Psoas muscle (tissue), 8 donors: ENCODE results near the gene TFR2. TPM values are rescaled to one million over a fixed set of nuclear protein-coding genes. Genes with fewer than 3 reads are reported as not detected.
"Not testable (repeated sequence)": the region's sequence is repeated elsewhere in the genome, so short reads cannot be mapped to it uniquely, and the experiment has no call there.

Experiments used
- ATAC-seq, 4 donors: fragments of 200-7000 bp; cut with Tn5 transposase; one replicate each; pipeline ENCODE4 v1.9.1; 2020; ENCODE audit warnings: moderate library complexity in 3 of 4, mild to moderate bottlenecking in 2 of 4
- DNase-seq, 2 donors: peaks; one replicate each; pipeline ENCODE4 v3.0.0-alpha.2; 2020
- H3K27ac ChIP-seq: fragments of 200-600 bp; one replicate; pipeline ENCODE4 v1.8.0; 2022
- H3K27me3 ChIP-seq, 3 donors: fragments of 200-600 bp in 1 of 3; one replicate each; pipeline versions ENCODE4 v1.6.1 to v1.8.0; 2013 to 2022; ENCODE audit warnings: low read length in 2 of 3, mild to moderate bottlenecking in 2 of 3, moderate library complexity in 1 of 3; ENCODE audit not compliant: insufficient read depth in 3 of 3
- H3K36me3 ChIP-seq, 2 donors: fragments of 200-600 bp in 1 of 2; one replicate each; pipeline versions ENCODE4 v1.6.1 to v1.8.0; 2013 to 2022; ENCODE audit warnings: low read depth in 1 of 2, mild to moderate bottlenecking in 1 of 2, moderate library complexity in 1 of 2; ENCODE audit not compliant: insufficient read depth in 1 of 2
- H3K4me1 ChIP-seq: fragments of 200-600 bp; one replicate; pipeline ENCODE4 v1.8.0; 2022
- H3K4me3 ChIP-seq: fragments of 200-600 bp; one replicate; pipeline ENCODE4 v1.8.0; 2022; ENCODE audit warnings: mild to moderate bottlenecking
- H3K9me3 ChIP-seq: fragments of 200-600 bp; one replicate; pipeline ENCODE4 v1.8.0; 2022
- WGBS, 3 donors: extraction: QIAGEN DNeasy Blood & Tissue Kit; methylation state at CpG; one replicate each; pipeline versions ENCODE4 v1.1.6 to v1.1.7; 2013; 5-methylcytosine and 5-hydroxymethylcytosine counted together
- intact Hi-C, 2 donors: fragments of 100-400 bp; cut with DNase I; formaldehyde crosslinking; loops; one replicate each; pipeline versions ENCODE4 v1.11.0 to v1.14.2; 2022
- polyA plus RNA-seq, 3 donors: library from polyadenylated mRNA; stranded (reverse); fragments of 200-250 nt; gene quantifications; one replicate each; pipeline ENCODE4 v1.2.3, GENCODE V29; 2013
- total RNA-seq, 4 donors: library from RNA; stranded (reverse); fragmentation: NEBNext Ultra II Directional in 2 of 4; extraction: Animal tissue kit (Norgen Biotek cat#: 25700) in 2 of 4; gene quantifications; one replicate each; pipeline versions ENCODE4 v1.2.1 to v1.2.4, GENCODE V29; 2021 to 2023
- TF ChIP-seq, protein P1 (sequence below): fragments of 200-600 bp; IDR thresholded peaks from one replicate; pipeline ENCODE4 v1.8.0; 2022; ENCODE audit warnings: antibody characterized with exemption
- donor health status: healthy with polysubstance abuse.
- donor health status: DM: no; HTN: no; CAD: no; lungs with moderate emphysema.
- donor health status: Bipolar disorder and iron deficiency.
- donor health status: healthy.
- donor health status: DM: yes; HTN: yes; CAD: no.
- donor health status: DM: no; HTN: no; CAD: no.
- donor health status: DM: no; HTN: no; CAD: no.
- donor health status: DM: yes; HTN: yes; CAD: no.

The TFR2 gene
- total and polyA plus RNA-seq, 7 donors = 0.04 to 0.36 TPM; not detected in 5

DNA sequence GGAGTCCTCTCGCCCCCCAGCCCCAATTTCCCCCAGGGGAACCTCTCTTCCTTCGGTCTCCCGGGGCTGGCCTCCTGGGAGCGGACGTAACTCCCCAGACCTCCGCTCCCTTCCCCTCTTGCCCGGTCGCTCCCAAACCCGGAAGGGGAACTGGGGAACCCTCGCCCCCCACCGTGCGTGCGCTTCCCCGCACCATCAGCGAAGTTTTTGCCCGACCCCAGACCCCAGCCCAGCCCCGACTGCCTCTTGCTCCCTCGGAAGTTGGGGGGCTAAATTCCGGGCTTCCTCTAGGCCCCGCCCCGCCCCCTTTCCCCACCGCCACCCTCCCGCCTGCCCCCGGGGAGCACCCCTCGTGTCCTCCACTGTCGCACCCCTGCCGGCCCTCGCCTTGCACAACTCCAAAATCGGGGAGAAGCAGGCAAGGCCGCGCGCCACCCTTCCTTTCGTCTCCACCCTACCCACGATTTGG lies 32.6 kb upstream of the TFR2 start:
- TF ChIP-seq, protein P1, sequence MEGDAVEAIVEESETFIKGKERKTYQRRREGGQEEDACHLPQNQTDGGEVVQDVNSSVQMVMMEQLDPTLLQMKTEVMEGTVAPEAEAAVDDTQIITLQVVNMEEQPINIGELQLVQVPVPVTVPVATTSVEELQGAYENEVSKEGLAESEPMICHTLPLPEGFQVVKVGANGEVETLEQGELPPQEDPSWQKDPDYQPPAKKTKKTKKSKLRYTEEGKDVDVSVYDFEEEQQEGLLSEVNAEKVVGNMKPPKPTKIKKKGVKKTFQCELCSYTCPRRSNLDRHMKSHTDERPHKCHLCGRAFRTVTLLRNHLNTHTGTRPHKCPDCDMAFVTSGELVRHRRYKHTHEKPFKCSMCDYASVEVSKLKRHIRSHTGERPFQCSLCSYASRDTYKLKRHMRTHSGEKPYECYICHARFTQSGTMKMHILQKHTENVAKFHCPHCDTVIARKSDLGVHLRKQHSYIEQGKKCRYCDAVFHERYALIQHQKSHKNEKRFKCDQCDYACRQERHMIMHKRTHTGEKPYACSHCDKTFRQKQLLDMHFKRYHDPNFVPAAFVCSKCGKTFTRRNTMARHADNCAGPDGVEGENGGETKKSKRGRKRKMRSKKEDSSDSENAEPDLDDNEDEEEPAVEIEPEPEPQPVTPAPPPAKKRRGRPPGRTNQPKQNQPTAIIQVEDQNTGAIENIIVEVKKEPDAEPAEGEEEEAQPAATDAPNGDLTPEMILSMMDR = no peak
- peaks cover 0 to 28% of the 10 kb centered on the region in 2 donors for H3K36me3 ChIP-seq
- H3K27me3 ChIP-seq = no peaks in the 10 kb centered on the region
- no peaks in the 10 kb centered on the region for H3K4me1 ChIP-seq
- ATAC-seq = peak in 3 of 4 donors; percentile 5 to 21 (median 7)
- intact Hi-C loops = loop anchor here (1.0 to 5.0 kb wide), 4 partner anchors 19 to 90 kb away; partner anchors contain the start of gene MOSPD3 (in 2 of the 2)
- H3K4me3 ChIP-seq = peak overlapping the region; percentile 92
- H3K9me3 ChIP-seq = no peaks in the 10 kb centered on the region
- DNase-seq = peak; percentile 66 to 84
- WGBS, 3 donors = 0 to 2% (median 0%) methylated on average over 16 to 34 of the region's 34 CpGs
- peak overlapping the region; percentile 97 for H3K27ac ChIP-seq

DNA sequence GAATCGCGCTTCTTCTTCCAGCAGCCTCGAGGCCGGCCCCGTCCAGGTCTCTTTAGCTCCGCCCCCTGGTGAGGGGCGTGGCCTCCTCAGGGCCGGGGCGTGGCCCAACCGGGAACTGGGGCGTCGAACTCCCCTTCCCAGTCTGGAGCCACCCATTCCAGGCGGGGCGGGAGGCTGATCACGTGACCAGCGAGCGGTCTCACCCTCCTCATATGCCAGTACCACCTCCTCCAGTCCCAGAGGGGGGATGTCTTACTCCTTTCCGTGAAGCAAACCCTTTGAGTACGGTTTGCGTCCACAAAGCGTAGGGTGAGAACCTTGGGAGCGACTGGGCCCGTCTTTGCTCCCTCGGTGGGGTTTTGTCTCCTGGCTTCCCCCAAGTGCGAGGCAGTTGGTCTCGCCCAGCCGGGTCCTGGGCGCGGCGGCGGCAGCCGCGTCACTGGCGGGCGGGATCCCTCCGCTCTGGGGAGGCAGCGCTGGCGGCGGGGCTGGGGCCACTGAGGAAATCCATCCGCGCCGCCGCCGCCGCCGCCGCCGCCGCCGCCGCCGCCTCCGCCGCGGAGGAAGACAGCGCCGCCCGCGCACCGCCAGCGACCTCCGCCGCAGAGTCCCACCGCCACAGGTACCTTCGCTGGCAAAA lies 32.1 kb upstream of the TFR2 start, which contains the start of gene GNB2:
TSS of gene GNB2 (plus strand) at position 439 of the 640 bp plus-strand sequence. CDS start 2,526 bp downstream, outside the sequence.
- 0 to 1% (median 1%) methylated on average over 23 to 65 of the region's 65 CpGs for WGBS, 3 donors
- no peaks in the 10 kb centered on the region for H3K4me1 ChIP-seq
- ATAC-seq (peak; percentile 89 to 94 (median 92)), DNase-seq (peak; percentile 99 to 100)
- intact Hi-C loops = loop anchor here (5.0 kb wide), 2 partner anchors 46 to 61 kb away; partner anchors contain the start of gene MOSPD3 (in 2 of the 2)
- TF ChIP-seq, protein P1 = no peak
- H3K27me3 ChIP-seq = no peaks in the 10 kb centered on the region
- H3K36me3 ChIP-seq = peaks cover 0 to 22% of the 10 kb centered on the region in 2 donors
- H3K27ac ChIP-seq = peak within 1 kb of the TSS; percentile 97
- H3K4me3 ChIP-seq = peak within 1 kb of the TSS; percentile 92
- no peaks in the 10 kb centered on the region for H3K9me3 ChIP-seq

DNA sequence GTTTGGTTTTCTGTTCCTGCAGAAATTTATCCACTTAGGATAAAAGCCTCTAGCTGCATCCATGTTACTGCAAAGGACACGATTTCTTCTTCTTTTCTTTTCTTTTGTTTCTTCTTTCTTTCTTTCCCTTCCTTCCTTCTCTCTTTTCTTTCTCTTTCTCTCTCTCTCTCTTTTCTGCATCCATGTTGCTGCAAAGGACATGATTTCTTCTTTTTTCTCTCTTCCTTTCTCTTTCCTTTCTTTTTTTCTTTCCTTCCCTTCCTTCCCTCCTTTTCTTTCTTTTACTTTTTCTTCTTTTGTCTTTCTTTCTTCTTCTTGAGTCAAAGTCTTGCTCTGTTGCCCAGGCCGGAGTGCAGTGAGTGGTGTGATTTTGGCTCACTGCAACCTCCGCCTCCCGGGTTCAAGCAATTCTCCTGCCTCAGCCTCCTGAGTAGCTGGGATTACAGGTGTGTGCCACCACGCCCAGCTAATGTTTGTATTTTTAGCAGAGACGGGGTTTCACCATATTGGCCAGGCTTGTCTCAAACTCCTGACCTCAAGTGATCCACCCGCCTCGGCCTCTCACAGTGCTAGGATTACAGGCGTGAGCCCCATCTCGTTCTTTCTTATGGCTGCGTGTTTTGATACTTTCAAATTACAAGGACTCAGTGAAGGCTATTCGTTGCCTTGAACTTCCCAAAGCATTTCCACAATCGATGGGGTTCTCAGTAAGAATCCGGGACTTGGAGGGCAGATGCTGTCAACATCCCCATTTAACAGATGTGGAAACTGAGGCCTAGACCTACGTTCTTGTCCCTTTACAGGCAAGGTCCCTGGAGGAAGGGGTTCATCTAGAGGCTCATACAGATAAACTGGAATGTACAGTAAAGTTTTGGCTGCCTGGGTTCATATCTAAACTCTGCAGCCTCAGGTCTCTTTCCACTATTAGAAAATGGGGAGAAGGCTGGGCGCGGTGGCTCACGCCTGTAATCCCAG lies 30.3 kb upstream of the TFR2 start:
- no peaks in the 10 kb centered on the region for H3K9me3 ChIP-seq
- H3K4me3 ChIP-seq = no peak overlapping the region
- intact Hi-C loops = loop anchor here (5.0 kb wide), 2 partner anchors 44 to 59 kb away; partner anchors contain the start of gene MOSPD3 (in 2 of the 2)
- H3K36me3 ChIP-seq = peaks cover 0 to 5% of the 10 kb centered on the region in 2 donors
- no peak overlapping the region for H3K27ac ChIP-seq
- DNase-seq (peak in 1 of 2 donors; percentile 2), ATAC-seq (no peak)
- 83 to 86% (median 85%) methylated on average over 18 of the region's 18 CpGs for WGBS, 3 donors
- no peaks in the 10 kb centered on the region for H3K4me1 ChIP-seq
- H3K27me3 ChIP-seq = no peaks in the 10 kb centered on the region
- TF ChIP-seq, protein P1 = no peak

DNA sequence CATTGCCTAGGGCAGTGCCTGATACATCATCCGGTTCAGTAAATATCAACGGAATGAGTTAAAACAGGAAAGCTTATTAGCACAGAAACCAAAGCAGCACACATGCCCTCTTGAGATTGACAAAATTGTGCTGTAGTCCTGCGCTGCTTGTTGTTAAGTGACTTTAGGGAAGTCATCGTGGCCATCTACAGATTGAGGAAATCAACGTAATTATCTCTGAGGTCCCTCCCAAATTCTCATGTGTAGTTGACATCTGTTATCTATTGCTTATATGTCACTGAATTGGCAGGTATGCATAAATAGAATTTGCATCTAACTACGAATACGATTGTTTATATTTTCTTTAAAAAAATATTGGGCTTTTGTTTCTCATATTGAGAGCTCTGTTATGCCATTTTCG lies 28.7 kb upstream of the TFR2 start:
- WGBS, 3 donors = 73 to 77% (median 74%) methylated on average over 8 of the region's 8 CpGs
- Histone ChIP-seq H3K9me3 (no peaks in the 10 kb centered on the region), H3K27me3 (no peaks in the 10 kb centered on the region), H3K4me1 (no peaks in the 10 kb centered on the region), H3K4me3 (no peak overlapping the region), H3K36me3 (no peaks in the 10 kb centered on the region), H3K27ac (no peak overlapping the region)
- DNase-seq = no peak
- TF ChIP-seq, protein P1 = no peak
- no peak for ATAC-seq
- intact Hi-C loops = loop anchor here (5.0 kb wide), 2 partner anchors 43 to 58 kb away; partner anchors contain the start of gene MOSPD3 (in 2 of the 2)

DNA sequence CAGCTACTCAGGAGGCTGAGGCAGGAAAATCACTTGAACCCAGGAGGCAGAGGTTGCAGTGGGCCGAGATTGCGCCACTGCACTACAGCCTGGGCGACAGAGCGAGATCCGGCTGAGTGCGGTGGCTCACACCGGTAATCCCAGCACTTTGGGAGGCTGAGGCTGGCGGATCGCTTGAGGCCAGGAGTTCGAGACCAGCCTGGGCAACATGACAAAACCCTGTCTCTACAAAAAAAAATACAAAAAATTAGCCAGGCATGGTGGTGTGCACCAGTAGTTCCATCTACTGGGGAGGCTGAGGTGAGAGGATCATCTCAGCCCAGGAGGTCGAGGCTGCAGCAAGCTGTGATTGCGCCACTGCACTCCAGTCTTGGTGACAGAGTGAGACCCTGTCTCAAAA lies 27.8 kb upstream of the TFR2 start:
- intact Hi-C loops, H3K9me3 ChIP-seq, H3K4me1 ChIP-seq, DNase-seq, H3K27ac ChIP-seq, H3K36me3 ChIP-seq, ATAC-seq, H3K4me3 ChIP-seq, H3K27me3 ChIP-seq: not testable (repeated sequence)
- 92 to 95% (median 93%) methylated on average over 12 of the region's 12 CpGs for WGBS, 3 donors
